Endothelial cell of umbilical vein (primary cell): ENCODE measurements around the gene PRMT9. TPM values are rescaled to one million over a fixed set of nuclear protein-coding genes. Genes with fewer than 3 reads are reported as not detected.

Experiments used
- BruUV-seq: library from RNA; stranded (reverse); fragments of 400-500 nt; replicated peaks from 2 replicates; lab custom pipeline; 2021; lab: Mats Ljungman, UMichigan
- CTCF ChIA-PET: fragments of 300-600, 350-600 bp; sonication (Branson Sonifier 250); formaldehyde crosslinking; loops from one replicate; lab custom pipeline; 2021; ENCODE audit warnings: antibody characterized with exemption, inconsistent platforms; lab: Charles Lee
- POLR2A ChIA-PET: fragments of 300-600, 350-600 bp; sonication (Branson Sonifier 250); formaldehyde crosslinking; loops from one replicate; lab custom pipeline; 2021; ENCODE audit warnings: antibody characterized with exemption, inconsistent platforms; lab: Charles Lee
- DNase-seq: peaks from one replicate; pipeline ENCODE4 v3.0.0-alpha.2; 2011; ENCODE audit warnings: low read depth, low spot score
- FAIRE-seq: peaks from 2 replicates; lab custom pipeline; 2011; peaks lifted over from hg19 to GRCh38; lab: Jason Lieb, UNC
- H2AFZ ChIP-seq: 2 replicates; pipeline ENCODE4 v1.6.0; 2012; ENCODE audit warnings: low read depth, low read length, control low read depth, inconsistent platforms
- H3K27ac ChIP-seq: 2 replicates; pipeline ENCODE4 v1.5.1; 2011; ENCODE audit warnings: low read depth, mild to moderate bottlenecking, control low read depth, low read length, moderate library complexity; ENCODE audit not compliant: insufficient read depth
- H3K27me3 ChIP-seq, 2 experiments: 2 replicates each; pipeline versions ENCODE4 v1.6.0 to v1.6.1; 2011; ENCODE audit warnings: low read length in 2 of 2, mixed read lengths in 1 of 2; ENCODE audit not compliant: control insufficient read depth in 2 of 2, insufficient read depth in 2 of 2
- H3K36me3 ChIP-seq, 2 experiments: 2 replicates in 1 of 2; 3 replicates in 1 of 2; pipeline ENCODE4 v1.5.1; 2011; ENCODE audit warnings: low read length in 2 of 2, mild to moderate bottlenecking in 1 of 2, moderate library complexity in 1 of 2; ENCODE audit not compliant: control insufficient read depth in 2 of 2, insufficient read depth in 2 of 2; ENCODE audit errors: extremely low read depth in 1 of 2
- H3K4me1 ChIP-seq: 3 replicates; pipeline ENCODE4 v1.5.1; 2011; ENCODE audit warnings: mild to moderate bottlenecking, low read length; ENCODE audit not compliant: control insufficient read depth, insufficient read depth; ENCODE audit errors: extremely low read depth
- H3K4me2 ChIP-seq: 2 replicates; pipeline ENCODE4 v1.6.1; 2011; ENCODE audit warnings: low read length, control low read depth, mixed read lengths; ENCODE audit not compliant: insufficient read depth
- H3K4me3 ChIP-seq, 3 experiments: fragments of 200-600 bp in 1 of 3; sonication (generic), shearing (Covaris generic) in 1 of 3; replicated peaks in 1 of 3; 2 replicates each; pipeline ENCODE4 v1.5.1; 2011 to 2016; ENCODE audit warnings: control low read depth in 3 of 3, low read length in 3 of 3, mild to moderate bottlenecking in 2 of 3, inconsistent platforms in 1 of 3, low read depth in 1 of 3, moderate library complexity in 1 of 3; ENCODE audit not compliant: insufficient read depth in 1 of 3
- H3K79me2 ChIP-seq: 2 replicates; pipeline ENCODE4 v1.6.0; 2012; ENCODE audit warnings: low read length, inconsistent platforms; ENCODE audit not compliant: control insufficient read depth, insufficient read depth
- H3K9ac ChIP-seq: replicated peaks from 2 replicates; pipeline ENCODE3; 2011; ENCODE audit warnings: low read length, control low read depth; ENCODE audit not compliant: insufficient read depth; ENCODE audit errors: extremely low read depth
- H3K9me1 ChIP-seq: replicated peaks from 3 replicates; pipeline ENCODE4 v1.6.0; 2011; ENCODE audit warnings: mild to moderate bottlenecking, low read length; ENCODE audit not compliant: control insufficient read depth, insufficient read depth; ENCODE audit errors: extremely low read depth
- H3K9me3 ChIP-seq: replicated peaks from 2 replicates; pipeline ENCODE4 v1.5.1; 2012; ENCODE audit warnings: low read length, inconsistent platforms; ENCODE audit not compliant: control insufficient read depth, insufficient read depth
- H4K20me1 ChIP-seq: replicated peaks from 2 replicates; pipeline ENCODE3; 2011; ENCODE audit warnings: mild to moderate bottlenecking, low read length; ENCODE audit not compliant: control insufficient read depth, insufficient read depth; ENCODE audit errors: extremely low read depth
- CTCF ChIP-seq, 2 donors: IDR thresholded peaks; 1 replicate in 1 of 2; 2 replicates in 1 of 2; pipeline ENCODE4 v1.5.1; 2011; ENCODE audit warnings: low read length in 2 of 2, mild to moderate bottlenecking in 2 of 2, moderate library complexity in 2 of 2, control low read depth in 1 of 2, inconsistent platforms in 1 of 2, low read depth in 1 of 2; ENCODE audit not compliant: insufficient read depth in 1 of 2; ENCODE audit errors: extremely low read depth in 1 of 2
- EZH2 ChIP-seq: IDR thresholded peaks from 2 replicates; pipeline ENCODE4 v1.6.1; 2012; ENCODE audit warnings: borderline replicate concordance, low read depth, mild to moderate bottlenecking, moderate library complexity, low read length, inconsistent platforms; ENCODE audit not compliant: severe bottlenecking
- FOS ChIP-seq: IDR thresholded peaks from 2 replicates; pipeline ENCODE4 v1.6.1; 2011; ENCODE audit warnings: mild to moderate bottlenecking, low read length, moderate library complexity, borderline replicate concordance; ENCODE audit not compliant: insufficient read depth
- GATA2 ChIP-seq: IDR thresholded peaks from 2 replicates; pipeline ENCODE4 v1.7.0; 2011; ENCODE audit warnings: low read depth, mild to moderate bottlenecking, moderate library complexity, mixed read lengths, low read length; ENCODE audit not compliant: insufficient read length, insufficient read depth
- JUN ChIP-seq: IDR thresholded peaks from 2 replicates; pipeline ENCODE4 v1.6.1; 2011; ENCODE audit warnings: borderline replicate concordance, low read depth; ENCODE audit not compliant: insufficient read length, insufficient read depth
- MAX ChIP-seq: IDR thresholded peaks from 2 replicates; pipeline ENCODE4 v1.6.1; 2011; ENCODE audit not compliant: insufficient read depth, insufficient read length
- MYC ChIP-seq: IDR thresholded peaks from one replicate; pipeline ENCODE4 v1.6.1; 2011; ENCODE audit warnings: mild to moderate bottlenecking, low read depth, low read length
- POLR2A ChIP-seq: IDR thresholded peaks from 2 replicates; pipeline ENCODE4 v1.6.1; 2012; ENCODE audit warnings: low read depth, mild to moderate bottlenecking, control low read depth, low read length
- POLR2AphosphoS5 ChIP-seq: IDR thresholded peaks from 2 replicates; pipeline ENCODE4 v1.6.1; 2012; ENCODE audit warnings: low read depth, mild to moderate bottlenecking, control low read depth, low read length, moderate library complexity; ENCODE audit not compliant: insufficient read depth
- dilution Hi-C: fragments of 300-500 bp; cut with MboI; formaldehyde crosslinking; loops from one replicate; pipeline ENCODE4 v1.15.0; 2019; ENCODE audit warnings: low sequenced_read_pairs; ENCODE audit not compliant: extremely low pct_ligation_motif_present
- intact Hi-C: fragments of 100-400 bp; cut with micrococcal nuclease; formaldehyde crosslinking; loops from one replicate; pipeline ENCODE4 v1.10.0; 2022
- polyA plus RNA-seq, 4 experiments: library from polyadenylated mRNA; depleted of rRNA in 3 of 4; stranded (reverse) in 3 of 4; unstranded in 1 of 4; fragments of >200 nt; gene quantifications; 2 replicates each; pipeline versions ENCODE4 v1.2.1 to v1.2.3, GENCODE V29; 2011 to 2012; ENCODE audit warnings: missing spikeins in 1 of 4
- total RNA-seq: library from RNA; stranded (reverse); gene quantifications from 2 replicates; pipeline ENCODE4 v1.2.3, GENCODE V29; 2021

PRMT9 gene
- total and polyA plus RNA-seq, 2 donors (not counting 3 experiments of a cell fraction or from before 2014, with no cell fraction given) = 3.2 to 9.0 TPM

- CTCF ChIA-PET = interaction anchor here (0.9 to 4.0 kb wide), 7 partner anchors 24 to 183 kb away, joined by 3 to 57 read pairs (median 3); no protein-coding TSS in a partner anchor
Observed at GRCh38 chr4:147683188-147683591, 773 bp downstream of the PRMT9 start.

More at GRCh38 chr4:147683188-147683591, 773 bp downstream of the PRMT9 start:
- intact Hi-C loops = loop anchor here (2.0 kb wide), 1 partner anchor 50 kb away; the partner anchor contains the start of gene ARHGAP10
- no peaks in the 10 kb centered on the region for H4K20me1 ChIP-seq
- peak overlapping the region; percentile 78 for H3K27ac ChIP-seq
- H3K4me2 ChIP-seq = peak overlapping the region; percentile 100
- DNase-seq (peak; percentile 36), FAIRE-seq (peak; percentile 70)
- POLR2A ChIA-PET = interaction anchor here (1.1 to 1.4 kb wide), 3 partner anchors 10 to 184 kb away, joined by 3 to 8 read pairs (median 6); partner anchors contain the start of gene ARHGAP10
- dilution Hi-C loops = no loop called here
- peaks cover 15% of the 10 kb centered on the region for H3K4me1 ChIP-seq
- H3K9ac ChIP-seq = peak overlapping the region; percentile 78
- TF ChIP-seq EZH2 = no peak
- no peak for TF ChIP-seq CTCF (IDR thresholded peaks at IDR 0.05; ENCODE audit: extremely low read depth in 1 of 2, insufficient read depth in 1 of 2, low read depth in 1 of 2, low read length in 2 of 2)
- TF ChIP-seq MAX = no peak
- TF ChIP-seq MYC = no peak
- TF ChIP-seq GATA2 = no peak
- TF ChIP-seq JUN = no peak
- TF ChIP-seq POLR2AphosphoS5 = no peak
- no peak for TF ChIP-seq FOS
- TF ChIP-seq POLR2A = no peak
- H3K9me3 ChIP-seq = no peaks in the 10 kb centered on the region
- H2AFZ ChIP-seq = peak overlapping the region; percentile 85
- no peaks in the 10 kb centered on the region for H3K36me3 ChIP-seq
- BruUV-seq = no TSS peak
- no peaks in the 10 kb centered on the region for H3K9me1 ChIP-seq
- H3K79me2 ChIP-seq = peaks cover 11% of the 10 kb centered on the region
- H3K27me3 ChIP-seq = no peaks in the 10 kb centered on the region
- H3K4me3 ChIP-seq = peak overlapping the region; percentile 47 to 85 (median 80)
